Measurements from ENCODE around the gene LETM1. TPM values are rescaled to one million over a fixed set of nuclear protein-coding genes. Genes with fewer than 3 reads are reported as not detected.

Gene LETM1
- total and polyA plus RNA-seq, 2 of the 13 experiments (the other 11 are each of a cell fraction or from before 2014, with no cell fraction given): 9.7 to 41.6 TPM

DNA sequence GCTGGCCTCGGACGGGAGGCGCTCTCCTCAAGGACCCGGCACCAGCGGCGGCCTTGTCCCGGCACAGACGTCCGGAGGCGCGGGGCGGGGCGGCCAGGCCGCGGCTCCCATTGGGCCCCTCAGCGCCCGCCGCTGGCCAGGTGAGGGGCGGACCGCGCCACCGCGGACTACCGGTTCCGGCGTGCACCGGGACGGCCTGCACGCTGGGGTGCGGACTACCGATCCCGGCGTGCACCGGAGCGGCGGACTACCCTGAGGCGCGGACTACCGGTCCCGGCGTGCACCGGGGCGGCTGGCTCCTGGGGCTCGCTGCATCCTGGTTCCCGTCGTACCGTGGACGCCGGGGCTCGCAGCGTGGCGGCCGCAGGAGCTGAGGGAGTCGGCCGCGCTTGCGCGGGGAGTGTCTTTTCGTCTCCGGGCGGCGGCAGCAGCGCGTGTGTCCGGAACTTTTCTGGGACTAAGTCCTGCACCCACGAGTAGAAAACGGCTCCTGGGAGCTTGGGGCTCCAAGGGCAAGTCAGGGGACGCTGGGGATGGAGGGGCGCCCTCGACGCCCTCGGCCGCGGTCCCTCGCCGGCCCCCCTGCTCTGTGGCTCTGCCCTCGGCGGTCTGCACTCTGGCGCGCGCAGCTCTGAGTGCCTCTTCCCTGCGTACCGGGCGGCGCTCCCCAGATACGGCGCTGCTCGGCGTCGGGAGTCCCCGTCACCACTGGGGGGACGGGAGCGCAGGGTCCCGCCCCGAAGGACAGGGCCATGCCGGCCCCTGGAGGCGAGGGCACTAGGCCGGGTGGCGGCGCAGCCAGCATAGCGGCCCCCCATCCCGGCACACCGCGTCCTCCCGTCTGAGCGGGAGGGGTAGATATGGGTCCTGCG lies at the start of gene LETM1 (continued):
- TF ChIP-seq ZNF367 (CRISPR knock-in tag; IDR thresholded peaks at IDR 0.05; ENCODE audit: borderline replicate concordance) (no peak), ZNF12 (CRISPR knock-in tag; IDR thresholded peaks at IDR 0.05) (no peak), SPEN (CRISPR knock-in tag; IDR thresholded peaks at IDR 0.05; ENCODE audit: low read depth) (peak; percentile 90), ZBTB10 (CRISPR knock-in tag; IDR thresholded peaks at IDR 0.05; ENCODE audit: borderline replicate concordance) (peak; percentile 86), PAX8 (CRISPR knock-in tag; IDR thresholded peaks at IDR 0.05; ENCODE audit: borderline replicate concordance) (no peak), MEIS1 (CRISPR knock-in tag; IDR thresholded peaks at IDR 0.05; ENCODE audit: borderline replicate concordance) (peak; percentile 24; the same call in 1 of the 2 replicates), ZNF816 (CRISPR knock-in tag; IDR thresholded peaks at IDR 0.05; ENCODE audit: borderline replicate concordance) (0 out of 2 replicates have a peak, but pooled peaks have one; percentile 68), ZNF619 (CRISPR knock-in tag; IDR thresholded peaks at IDR 0.05) (peak; percentile 8), CENPBD1 (CRISPR knock-in tag; IDR thresholded peaks at IDR 0.05; ENCODE audit: borderline replicate concordance, low read depth) (no peak), PITX1 (CRISPR knock-in tag; IDR thresholded peaks at IDR 0.05) (0 out of 2 replicates have a peak, but pooled peaks have one; percentile 13), ELF1 (CRISPR knock-in tag; IDR thresholded peaks at IDR 0.05) (peak; percentile 91), ZNF264 (CRISPR knock-in tag; IDR thresholded peaks at IDR 0.05) (peak; percentile 22; the same call in 1 of the 2 replicates), NR0B2 (CRISPR knock-in tag; IDR thresholded peaks at IDR 0.05) (peak; percentile 26; the same call in 1 of the 2 replicates), ZC3H4 (CRISPR knock-in tag; IDR thresholded peaks at IDR 0.05; ENCODE audit: borderline replicate concordance) (no peak), TCF7L2 (IDR thresholded peaks at IDR 0.05; ENCODE audit: low read depth, low read length) (no peak)
- TF ChIP-seq, protein P1, sequence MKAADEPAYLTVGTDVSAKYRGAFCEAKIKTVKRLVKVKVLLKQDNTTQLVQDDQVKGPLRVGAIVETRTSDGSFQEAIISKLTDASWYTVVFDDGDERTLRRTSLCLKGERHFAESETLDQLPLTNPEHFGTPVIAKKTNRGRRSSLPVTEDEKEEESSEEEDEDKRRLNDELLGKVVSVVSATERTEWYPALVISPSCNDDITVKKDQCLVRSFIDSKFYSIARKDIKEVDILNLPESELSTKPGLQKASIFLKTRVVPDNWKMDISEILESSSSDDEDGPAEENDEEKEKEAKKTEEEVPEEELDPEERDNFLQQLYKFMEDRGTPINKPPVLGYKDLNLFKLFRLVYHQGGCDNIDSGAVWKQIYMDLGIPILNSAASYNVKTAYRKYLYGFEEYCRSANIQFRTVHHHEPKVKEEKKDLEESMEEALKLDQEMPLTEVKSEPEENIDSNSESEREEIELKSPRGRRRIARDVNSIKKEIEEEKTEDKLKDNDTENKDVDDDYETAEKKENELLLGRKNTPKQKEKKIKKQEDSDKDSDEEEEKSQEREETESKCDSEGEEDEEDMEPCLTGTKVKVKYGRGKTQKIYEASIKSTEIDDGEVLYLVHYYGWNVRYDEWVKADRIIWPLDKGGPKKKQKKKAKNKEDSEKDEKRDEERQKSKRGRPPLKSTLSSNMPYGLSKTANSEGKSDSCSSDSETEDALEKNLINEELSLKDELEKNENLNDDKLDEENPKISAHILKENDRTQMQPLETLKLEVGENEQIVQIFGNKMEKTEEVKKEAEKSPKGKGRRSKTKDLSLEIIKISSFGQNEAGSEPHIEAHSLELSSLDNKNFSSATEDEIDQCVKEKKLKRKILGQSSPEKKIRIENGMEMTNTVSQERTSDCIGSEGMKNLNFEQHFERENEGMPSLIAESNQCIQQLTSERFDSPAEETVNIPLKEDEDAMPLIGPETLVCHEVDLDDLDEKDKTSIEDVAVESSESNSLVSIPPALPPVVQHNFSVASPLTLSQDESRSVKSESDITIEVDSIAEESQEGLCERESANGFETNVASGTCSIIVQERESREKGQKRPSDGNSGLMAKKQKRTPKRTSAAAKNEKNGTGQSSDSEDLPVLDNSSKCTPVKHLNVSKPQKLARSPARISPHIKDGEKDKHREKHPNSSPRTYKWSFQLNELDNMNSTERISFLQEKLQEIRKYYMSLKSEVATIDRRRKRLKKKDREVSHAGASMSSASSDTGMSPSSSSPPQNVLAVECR (CRISPR knock-in tag; IDR thresholded peaks at IDR 0.05; ENCODE audit: borderline replicate concordance): peak; percentile 93
- TF ChIP-seq, protein P2, sequence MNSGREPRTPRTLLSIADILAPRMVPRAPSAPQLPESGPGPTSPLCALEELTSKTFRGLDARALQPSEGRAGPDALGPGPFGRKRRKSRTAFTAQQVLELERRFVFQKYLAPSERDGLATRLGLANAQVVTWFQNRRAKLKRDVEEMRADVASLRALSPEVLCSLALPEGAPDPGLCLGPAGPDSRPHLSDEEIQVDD (CRISPR knock-in tag; IDR thresholded peaks at IDR 0.05; ENCODE audit: borderline replicate concordance): peak; percentile 38; the same call in 1 of the 2 replicates
- TF ChIP-seq, protein P3, sequence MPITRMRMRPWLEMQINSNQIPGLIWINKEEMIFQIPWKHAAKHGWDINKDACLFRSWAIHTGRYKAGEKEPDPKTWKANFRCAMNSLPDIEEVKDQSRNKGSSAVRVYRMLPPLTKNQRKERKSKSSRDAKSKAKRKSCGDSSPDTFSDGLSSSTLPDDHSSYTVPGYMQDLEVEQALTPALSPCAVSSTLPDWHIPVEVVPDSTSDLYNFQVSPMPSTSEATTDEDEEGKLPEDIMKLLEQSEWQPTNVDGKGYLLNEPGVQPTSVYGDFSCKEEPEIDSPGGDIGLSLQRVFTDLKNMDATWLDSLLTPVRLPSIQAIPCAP (CRISPR knock-in tag; IDR thresholded peaks at IDR 0.05; ENCODE audit: low read depth): no peak
